GM13977 (cell line): ENCODE results near the gene APLNR.

Experiments
- DNase-seq: peaks from one replicate; pipeline ENCODE4 v3.0.0; 2012; ENCODE audit warnings: low spot score
- in situ Hi-C: fragments of 300-500 bp; cut with MboI; formaldehyde crosslinking; loops from one replicate; pipeline ENCODE4 v1.12.0; 2022; ENCODE audit warnings: low sequenced_read_pairs, low pct_unique_long_range_greater_than_20kb, mixed read lengths, inconsistent platforms; ENCODE audit not compliant: unreplicated experiment
- TF ChIP-seq, protein P1 (sequence below): IDR thresholded peaks from 2 replicates; pipeline ENCODE4 v1.5.1; 2012; ENCODE audit warnings: mild to moderate bottlenecking, control low read depth; ENCODE audit not compliant: insufficient read depth; ENCODE audit errors: extremely low read depth, missing control alignments

APLNR gene

GRCh38 chr11:57241353-57241972 lies 4.4 kb upstream of the APLNR start:
- TF ChIP-seq, protein P1, sequence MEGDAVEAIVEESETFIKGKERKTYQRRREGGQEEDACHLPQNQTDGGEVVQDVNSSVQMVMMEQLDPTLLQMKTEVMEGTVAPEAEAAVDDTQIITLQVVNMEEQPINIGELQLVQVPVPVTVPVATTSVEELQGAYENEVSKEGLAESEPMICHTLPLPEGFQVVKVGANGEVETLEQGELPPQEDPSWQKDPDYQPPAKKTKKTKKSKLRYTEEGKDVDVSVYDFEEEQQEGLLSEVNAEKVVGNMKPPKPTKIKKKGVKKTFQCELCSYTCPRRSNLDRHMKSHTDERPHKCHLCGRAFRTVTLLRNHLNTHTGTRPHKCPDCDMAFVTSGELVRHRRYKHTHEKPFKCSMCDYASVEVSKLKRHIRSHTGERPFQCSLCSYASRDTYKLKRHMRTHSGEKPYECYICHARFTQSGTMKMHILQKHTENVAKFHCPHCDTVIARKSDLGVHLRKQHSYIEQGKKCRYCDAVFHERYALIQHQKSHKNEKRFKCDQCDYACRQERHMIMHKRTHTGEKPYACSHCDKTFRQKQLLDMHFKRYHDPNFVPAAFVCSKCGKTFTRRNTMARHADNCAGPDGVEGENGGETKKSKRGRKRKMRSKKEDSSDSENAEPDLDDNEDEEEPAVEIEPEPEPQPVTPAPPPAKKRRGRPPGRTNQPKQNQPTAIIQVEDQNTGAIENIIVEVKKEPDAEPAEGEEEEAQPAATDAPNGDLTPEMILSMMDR: no peak
- no peak for DNase-seq
- in situ Hi-C loops: loop anchor here (10.0 kb wide), 1 partner anchor 387 kb away; no protein-coding TSS in a partner anchor

- no peak for DNase-seq
- in situ Hi-C loops: loop anchor here (10.0 kb wide), 1 partner anchor 386 kb away; no protein-coding TSS in a partner anchor
- TF ChIP-seq, protein P1: no peak
These were observed 3.7 kb upstream of the APLNR start for GRCh38 chr11:57240757-57241156.

DNA sequence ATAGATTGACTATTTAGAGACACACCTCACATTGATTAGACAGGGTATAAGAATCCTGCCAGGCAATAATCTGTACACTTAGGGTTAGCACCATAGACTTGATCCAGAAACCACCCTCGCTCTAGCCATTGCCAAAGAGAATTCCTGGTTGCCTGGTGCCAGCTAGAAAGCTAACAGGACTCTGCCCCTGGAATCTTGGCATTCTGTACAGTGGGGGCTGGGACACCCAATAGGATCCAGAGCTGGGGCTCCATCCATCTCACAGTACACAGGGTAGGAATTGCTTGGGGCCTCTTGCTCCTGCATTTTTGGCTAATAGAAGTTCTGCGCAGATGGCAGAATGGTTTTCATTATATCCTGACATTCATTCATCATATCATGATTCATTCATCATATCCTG lies 3.0 kb upstream of the APLNR start:
- in situ Hi-C loops: loop anchor here (10.0 kb wide), 1 partner anchor 385 kb away; no protein-coding TSS in a partner anchor
- TF ChIP-seq, protein P1: no peak
- DNase-seq: no peak

GRCh38 chr11:57239348-57239747 lies 2.3 kb upstream of the APLNR start:
- DNase-seq: no peak
- in situ Hi-C loops: no loop called here

GRCh38 chr11:57235761-57236703 lies 1.0 kb downstream of the APLNR start:
- TF ChIP-seq, protein P1: no peak
- DNase-seq: no peak
- in situ Hi-C loops: no loop called here

More at GRCh38 chr11:57239348-57239747, 2.3 kb upstream of the APLNR start:
- TF ChIP-seq, protein P1: no peak

DNA sequence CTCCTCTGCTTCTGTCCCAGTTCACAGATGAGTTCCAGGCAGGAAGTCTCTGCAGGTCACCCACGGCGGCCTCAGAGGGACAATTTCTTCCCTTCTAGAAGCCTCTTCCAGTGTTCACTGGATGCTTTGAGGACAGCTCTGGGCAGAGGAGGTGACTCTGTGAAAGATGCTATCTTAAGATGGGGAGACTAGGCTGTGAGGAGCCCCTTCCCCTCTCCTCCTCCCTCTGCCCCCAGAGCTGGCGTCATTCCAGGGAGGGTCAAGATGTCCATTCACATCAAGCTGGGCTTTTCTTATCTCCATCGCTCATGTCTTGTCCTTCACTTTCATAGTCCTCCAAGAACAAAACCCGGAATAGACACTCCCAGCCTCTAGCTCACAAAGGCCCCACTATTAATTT lies 3.3 kb downstream of the APLNR start:
- no peak for DNase-seq
- TF ChIP-seq, protein P1: no peak
- in situ Hi-C loops: no loop called here
